Measurements from ENCODE around the gene JAK1.

GRCh38 chr1:64841330-64842065 lies 124.9 kb downstream of the JAK1 start:
- TF ChIP-seq CTCF (IDR thresholded peaks at IDR 0.05 in 2 of 3, conservative IDR thresholded peaks at IDR 0.05 in 1 of 3; ENCODE audit: insufficient read depth in 2 of 3, low read depth in 1 of 3, low read length in 3 of 3) (no peak), POLR2A (conservative IDR thresholded peaks at IDR 0.05) (no peak)

Measured in K562 (cell line).